ENCODE measurements around the gene RIMBP2.
"Not testable (repeated sequence)": the region's sequence is repeated elsewhere in the genome, so short reads cannot be mapped to it uniquely, and the experiment has no call there.

RIMBP2 gene

GRCh38 chr12:130739571-130739970, 23.5 kb upstream of the RIMBP2 start:
- no peak for DNase-seq (ENCODE audit: low spot score)

DNA sequence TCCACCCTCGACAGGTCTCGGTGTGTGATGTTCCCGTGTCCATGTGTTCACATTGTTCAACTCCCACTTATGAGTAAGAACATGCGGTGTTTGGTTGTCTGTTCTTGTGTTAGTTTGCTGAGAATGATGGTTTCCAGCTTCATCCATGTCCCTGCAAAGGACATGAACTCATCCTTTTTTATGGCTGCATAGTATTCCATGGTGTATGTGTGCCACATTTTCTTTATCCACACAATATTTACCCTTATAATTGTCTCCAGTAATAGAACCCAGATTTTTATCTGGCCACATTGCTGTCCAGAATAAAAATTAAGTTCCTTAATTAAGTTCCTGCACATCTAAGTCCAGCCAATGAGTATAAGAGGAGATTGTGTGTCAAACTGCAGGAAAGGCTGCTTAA, 22.3 kb upstream of the RIMBP2 start:
- not testable (repeated sequence) for DNase-seq (ENCODE audit: low spot score)

DNA sequence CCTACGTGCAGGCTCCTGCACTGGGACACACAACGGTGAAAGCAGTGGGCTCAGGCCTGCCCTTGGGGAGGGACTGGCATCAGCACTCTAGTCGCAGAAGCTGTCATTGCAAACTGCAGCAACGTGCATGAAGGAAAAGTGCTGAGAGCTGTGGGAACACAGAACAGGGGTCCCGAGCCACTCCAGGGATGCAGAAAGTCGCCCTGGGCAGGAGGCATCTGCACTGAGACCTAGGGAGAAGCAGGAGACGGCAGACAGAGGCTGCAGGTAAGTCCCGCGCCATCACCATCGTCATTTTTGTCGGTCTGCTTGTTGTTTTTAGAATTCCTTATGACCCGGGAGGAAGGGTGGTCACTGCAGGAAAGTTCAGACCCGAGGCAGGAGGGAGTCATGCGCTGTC, 21.6 kb upstream of the RIMBP2 start:
- no peak for DNase-seq (ENCODE audit: low spot score)

GRCh38 chr12:130729344-130729743, 13.2 kb upstream of the RIMBP2 start:
- no peak for DNase-seq (ENCODE audit: low spot score)

DNA sequence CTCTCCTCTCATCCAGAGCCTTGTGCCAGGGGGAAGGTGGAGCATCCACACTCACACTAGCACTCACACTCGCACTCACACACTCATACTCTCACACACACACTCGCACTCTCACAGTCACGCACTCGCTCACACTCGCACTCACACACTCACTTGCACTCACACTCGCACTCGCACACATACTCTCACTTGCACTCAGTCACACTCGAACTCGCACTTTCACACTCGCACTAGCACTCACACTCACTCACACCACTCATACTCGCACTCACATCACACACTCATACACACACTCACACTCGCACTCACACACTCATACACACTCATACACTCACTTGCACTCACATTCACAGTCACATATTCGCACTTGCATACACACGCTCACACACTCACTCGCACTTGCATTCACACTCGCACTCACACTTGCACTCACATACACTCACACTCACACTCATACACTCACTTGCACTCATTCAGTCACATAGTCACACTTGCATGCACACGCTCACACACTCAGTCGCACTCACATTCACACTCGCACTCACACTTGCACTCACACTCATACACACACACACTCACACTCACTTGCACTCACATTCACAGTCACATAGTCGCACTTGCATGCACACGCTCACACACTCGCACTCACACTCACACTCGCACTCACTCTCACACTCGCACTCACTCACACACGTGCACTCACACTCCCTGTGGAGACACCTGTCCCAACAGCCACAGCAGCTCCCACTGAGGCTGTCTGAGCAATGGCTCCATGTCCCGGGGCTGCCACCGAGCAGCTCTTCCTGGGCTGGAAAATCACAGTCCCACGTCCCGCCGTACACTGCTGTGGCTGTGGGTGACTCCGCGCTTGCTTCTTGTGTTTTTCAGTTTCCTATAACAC, 12.3 kb upstream of the RIMBP2 start:
- DNase-seq (ENCODE audit: low spot score): no peak

- no peak for DNase-seq (ENCODE audit: low spot score)
Measured at GRCh38 chr12:130719263-130719859, 3.3 kb upstream of the RIMBP2 start.

- DNase-seq (ENCODE audit: low spot score): no peak
Measured at GRCh38 chr12:130717752-130718151, 1.7 kb upstream of the RIMBP2 start.

DNA sequence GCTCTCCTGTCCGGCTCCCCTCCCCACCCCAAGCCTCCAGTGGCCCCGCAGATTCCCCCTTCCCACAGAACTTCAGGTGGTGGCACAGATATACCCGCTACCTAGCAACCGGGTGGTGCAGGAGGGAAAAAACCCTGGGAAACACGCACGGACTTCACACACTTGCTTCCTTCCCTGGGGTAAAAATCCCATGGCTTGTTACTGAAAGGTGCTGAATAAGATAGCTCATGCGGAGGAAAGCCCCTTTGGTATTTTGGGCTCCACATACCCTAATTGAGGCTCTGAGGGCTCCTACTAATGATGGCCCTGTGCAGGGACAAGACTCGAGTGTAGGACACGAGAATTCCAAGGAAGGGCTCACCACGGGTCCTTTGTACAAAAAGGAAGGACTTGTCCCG, 869 bp upstream of the RIMBP2 start:
- DNase-seq (ENCODE audit: low spot score): no peak

DNA sequence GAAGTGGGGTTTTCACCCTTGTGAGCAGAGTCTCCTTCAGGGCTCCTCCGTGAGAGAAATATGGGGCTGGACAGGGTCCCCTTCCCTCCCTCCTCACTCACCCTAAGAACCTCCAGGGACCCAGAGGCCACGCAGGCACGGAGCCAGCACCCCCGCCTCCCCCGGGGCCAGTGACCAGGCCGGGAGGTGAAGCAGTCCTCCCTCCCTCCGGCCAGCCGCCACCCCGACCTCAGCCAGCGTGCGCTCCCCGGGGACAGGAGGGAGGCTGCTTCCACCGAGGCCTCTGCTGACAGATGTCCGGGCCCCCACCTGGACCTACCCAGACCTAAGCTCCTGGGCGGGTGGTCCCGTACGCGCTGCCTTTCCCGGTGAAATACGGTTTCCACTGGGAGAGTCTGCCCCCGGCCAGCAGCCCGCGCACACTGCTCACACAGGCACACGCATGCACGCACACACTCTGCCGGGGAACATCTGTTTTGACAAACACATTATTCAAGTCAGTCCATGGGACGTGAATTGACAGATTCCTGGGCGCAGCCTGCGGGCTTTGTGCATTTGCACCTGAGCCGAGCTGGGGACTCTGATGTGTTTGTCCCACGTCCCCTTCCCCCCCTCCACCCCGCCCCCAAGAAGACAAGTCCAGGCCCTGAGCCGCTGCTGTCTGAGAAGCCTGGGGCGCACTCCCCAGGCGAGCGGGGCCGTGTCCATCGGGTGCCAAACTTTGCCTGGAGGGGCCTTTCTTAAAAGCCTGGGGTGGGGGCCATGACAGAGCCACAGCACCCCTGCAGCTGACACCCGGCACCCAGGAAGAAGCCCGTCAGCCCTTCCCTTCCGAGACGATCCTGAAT, 725 bp downstream of the RIMBP2 start:
- DNase-seq (ENCODE audit: low spot score): no peak

DNA sequence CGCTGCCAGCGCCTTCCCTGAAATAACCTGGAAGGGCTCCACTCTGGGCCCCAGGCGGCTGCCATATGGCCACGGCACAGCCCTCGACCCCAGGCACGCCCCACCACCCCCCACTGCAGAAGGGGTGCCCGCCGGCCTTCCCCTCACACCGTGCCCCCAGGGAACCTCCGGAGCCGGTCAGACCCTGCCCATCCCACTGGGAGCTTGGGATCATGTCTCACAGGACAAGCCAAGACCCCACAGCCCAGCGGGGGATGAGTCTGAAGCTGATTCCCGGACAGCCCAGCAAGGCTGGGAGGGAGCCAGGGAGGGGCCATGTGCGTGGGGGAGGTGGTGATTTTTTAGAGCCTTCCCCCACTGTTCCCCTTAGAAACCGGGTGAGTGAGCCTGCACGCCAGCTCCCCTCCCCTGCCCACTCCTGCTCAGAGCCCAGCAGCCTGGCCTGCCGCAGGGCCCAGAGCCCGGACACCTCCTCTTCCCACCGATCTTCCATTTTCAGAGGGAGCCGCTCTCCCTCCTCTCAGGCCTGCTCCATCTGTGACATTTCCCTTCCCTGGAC, 1.4 kb downstream of the RIMBP2 start:
- no peak for DNase-seq (ENCODE audit: low spot score)

DNA sequence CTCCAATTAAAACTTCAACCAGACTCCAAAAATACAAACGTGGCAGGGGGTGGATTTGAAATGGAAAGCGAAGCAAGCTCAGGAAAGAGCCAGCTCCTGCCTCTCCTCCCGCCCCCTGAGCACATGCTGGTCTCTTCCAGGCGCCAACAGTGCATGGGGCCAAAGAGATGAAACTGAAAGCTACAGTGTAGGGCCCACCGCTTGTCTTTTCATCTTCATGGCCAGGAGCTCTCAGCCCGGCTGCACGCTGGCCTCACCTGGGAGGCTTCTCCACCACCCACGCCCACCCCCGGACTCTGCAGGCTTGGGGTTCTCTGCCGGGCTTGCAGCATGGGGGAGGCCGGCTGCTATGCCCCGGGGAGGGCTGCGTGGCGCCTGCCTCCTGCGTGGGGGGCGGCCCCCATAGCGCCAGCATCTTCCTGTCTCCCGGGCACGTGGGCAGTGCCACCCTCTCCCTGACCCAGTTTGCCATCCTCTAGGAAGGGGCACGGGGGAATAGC, 2.0 kb downstream of the RIMBP2 start:
- no peak for DNase-seq (ENCODE audit: low spot score)

- no peak for DNase-seq (ENCODE audit: low spot score)
Measured at GRCh38 chr12:130713581-130713991, 2.5 kb downstream of the RIMBP2 start.

DNA sequence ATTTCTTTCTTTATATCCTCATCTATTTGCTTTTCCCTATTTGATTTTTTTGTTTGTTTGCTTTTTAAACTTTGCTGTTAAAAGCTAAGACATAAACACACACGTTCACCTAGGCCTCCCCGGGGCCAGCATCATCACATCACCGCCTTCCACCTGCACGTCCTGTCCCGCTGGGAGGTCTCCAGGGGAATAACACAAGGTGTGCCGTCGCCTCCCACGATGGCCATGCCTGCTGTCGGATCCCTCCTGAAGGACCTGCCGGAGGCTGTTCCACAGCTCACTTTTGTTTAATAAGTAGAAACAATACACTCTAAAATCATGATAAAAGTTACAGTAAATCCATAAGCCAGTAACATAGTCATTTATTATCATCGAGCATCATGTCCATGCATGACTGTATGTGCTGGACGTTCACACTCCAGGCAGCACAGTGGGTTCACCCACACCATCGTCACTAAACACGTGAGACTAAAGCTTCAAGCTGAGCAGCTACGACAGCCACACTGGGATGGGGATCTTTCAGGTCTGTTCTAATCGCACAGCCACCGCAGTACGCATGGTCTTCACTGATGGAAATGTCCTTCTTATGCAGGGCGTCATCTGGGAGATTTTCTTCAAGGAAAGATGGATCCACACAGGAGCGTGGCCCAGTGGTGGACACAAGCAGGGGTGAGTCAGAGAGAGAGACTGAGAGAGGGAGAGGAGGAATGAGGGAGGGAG, 3.6 kb downstream of the RIMBP2 start:
- no peak for DNase-seq (ENCODE audit: low spot score)

DNA sequence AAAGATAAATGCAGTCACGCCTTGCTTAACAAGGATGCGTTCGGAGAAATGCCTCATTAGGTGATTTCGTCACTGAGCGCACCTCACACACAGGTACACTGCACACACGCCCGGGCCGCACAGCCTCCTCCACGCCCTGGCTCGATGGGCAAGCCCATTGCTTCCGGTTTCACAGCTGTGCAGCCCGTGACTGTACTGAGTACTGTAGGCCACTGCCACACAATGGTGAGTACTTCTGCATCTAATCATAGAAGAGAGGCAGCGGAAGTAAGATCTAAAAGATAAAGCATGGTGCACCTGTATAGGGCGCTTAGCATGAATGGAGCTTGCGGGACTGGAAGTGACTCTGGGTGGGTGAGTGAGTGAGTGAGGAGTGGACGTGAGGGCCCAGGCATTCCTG, 4.3 kb downstream of the RIMBP2 start:
- DNase-seq (ENCODE audit: low spot score): no peak

GRCh38 chr12:130710733-130711080, 5.4 kb downstream of the RIMBP2 start:
- DNase-seq (ENCODE audit: low spot score): no peak

GRCh38 chr12:130709971-130710732, 5.9 kb downstream of the RIMBP2 start:
- no peak for DNase-seq (ENCODE audit: low spot score)

- DNase-seq (ENCODE audit: low spot score): no peak
Measured at GRCh38 chr12:130709151-130709970, 6.7 kb downstream of the RIMBP2 start.

DNA sequence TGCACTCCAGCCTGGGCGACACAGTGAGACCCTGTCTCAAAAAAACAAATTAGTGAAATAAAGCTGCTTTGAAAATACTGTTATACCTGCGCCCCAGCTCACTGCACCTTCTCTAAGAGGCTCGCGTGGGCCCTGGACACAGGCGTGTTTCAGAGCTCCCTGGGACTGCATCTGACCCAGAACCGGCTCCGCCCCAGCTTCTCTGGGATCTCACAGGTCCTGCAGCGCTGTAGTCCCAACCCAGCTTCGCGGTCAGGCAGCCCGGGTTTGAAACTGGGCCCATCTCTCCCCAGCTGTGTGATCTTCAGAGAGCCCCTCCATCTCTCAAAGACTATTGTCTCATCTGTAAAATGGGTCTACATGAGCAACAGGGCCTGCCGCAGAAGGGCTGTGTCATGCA, 7.5 kb downstream of the RIMBP2 start:
- DNase-seq (ENCODE audit: low spot score): no peak

GRCh38 chr12:130707571-130707891, 8.6 kb downstream of the RIMBP2 start:
- no peak for DNase-seq (ENCODE audit: low spot score)

Measured in germinal center (tissue), 1 donor.